Measurements from ENCODE around the gene SETD4. TPM values are rescaled to one million over a fixed set of nuclear protein-coding genes. Genes with fewer than 3 reads are reported as not detected.

SETD4 gene
- polyA plus RNA-seq, 2 donors, result 9.1 to 13.7 TPM

GRCh38 chr21:36069713-36070583 is 9.6 kb upstream of the SETD4 start, which contains the start of gene CBR1:
CBR1 (plus strand) TSS chr21:36070024; CDS start chr21:36070116, 92 bp downstream.
- WGBS, 2 donors, result 1% methylated on average over 70 to 71 of the region's 71 CpGs
- Histone ChIP-seq H3K27me3 (ENCODE audit: control insufficient read depth in 1 of 2, insufficient read depth in 2 of 2, low read length in 2 of 2) (no peaks in the 10 kb centered on the region), H3K9me3 (ENCODE audit: control insufficient read depth in 2 of 2, insufficient read depth in 1 of 2, low read depth in 1 of 2, low read length in 1 of 2) (no peaks in the 10 kb centered on the region), H3K36me3 (ENCODE audit: control insufficient read depth in 2 of 2, insufficient read depth in 2 of 2, low read length in 1 of 2) (peaks cover 0 to 8% of the 10 kb centered on the region in 2 donors), H3K4me3 (ENCODE audit: low read depth in 1 of 2, low read length in 2 of 2) (peak within 1 kb of the TSS; percentile 73 to 97), H3K4me1 (ENCODE audit: control insufficient read depth in 2 of 2, insufficient read depth in 2 of 2, low read length in 1 of 2) (peaks cover 5 to 6% of the 10 kb centered on the region in 2 donors), H3K27ac (ENCODE audit: low read depth in 2 of 2, low read length in 1 of 2) (peak within 1 kb of the TSS; percentile 81 to 88)

- peak overlapping the region in 1 of 2 donors; percentile 47 for H3K27ac ChIP-seq (ENCODE audit: low read depth in 2 of 2, low read length in 1 of 2)
- no peak overlapping the region for H3K4me3 ChIP-seq (ENCODE audit: low read depth in 1 of 2, low read length in 2 of 2)
- peaks cover 5 to 6% of the 10 kb centered on the region in 2 donors for H3K4me1 ChIP-seq (ENCODE audit: control insufficient read depth in 2 of 2, insufficient read depth in 2 of 2, low read length in 1 of 2)
- no peaks in the 10 kb centered on the region for H3K27me3 ChIP-seq (ENCODE audit: control insufficient read depth in 1 of 2, insufficient read depth in 2 of 2, low read length in 2 of 2)
- whole genome bisulfite sequencing, 2 donors, result 94 to 96% methylated on average over 5 of the region's 5 CpGs
- no peaks in the 10 kb centered on the region for H3K9me3 ChIP-seq (ENCODE audit: control insufficient read depth in 2 of 2, insufficient read depth in 1 of 2, low read depth in 1 of 2, low read length in 1 of 2)
- peaks cover 0 to 8% of the 10 kb centered on the region in 2 donors for H3K36me3 ChIP-seq (ENCODE audit: control insufficient read depth in 2 of 2, insufficient read depth in 2 of 2, low read length in 1 of 2)
These were observed 8.5 kb upstream of the SETD4 start for GRCh38 chr21:36068748-36069398.

GRCh38 chr21:36065497-36066036 is 5.2 kb upstream of the SETD4 start:
- Histone ChIP-seq H3K27me3 (ENCODE audit: control insufficient read depth in 1 of 2, insufficient read depth in 2 of 2, low read length in 2 of 2) (no peaks in the 10 kb centered on the region), H3K4me3 (ENCODE audit: low read depth in 1 of 2, low read length in 2 of 2) (no peak overlapping the region), H3K9me3 (ENCODE audit: control insufficient read depth in 2 of 2, insufficient read depth in 1 of 2, low read depth in 1 of 2, low read length in 1 of 2) (no peaks in the 10 kb centered on the region), H3K27ac (ENCODE audit: low read depth in 2 of 2, low read length in 1 of 2) (no peak overlapping the region), H3K36me3 (ENCODE audit: control insufficient read depth in 2 of 2, insufficient read depth in 2 of 2, low read length in 1 of 2) (no peaks in the 10 kb centered on the region), H3K4me1 (ENCODE audit: control insufficient read depth in 2 of 2, insufficient read depth in 2 of 2, low read length in 1 of 2) (no peaks in the 10 kb centered on the region)
- 60 to 74% methylated on average over 3 of the region's 3 CpGs for WGBS, 2 donors

- H3K9me3 ChIP-seq (ENCODE audit: control insufficient read depth in 2 of 2, insufficient read depth in 1 of 2, low read depth in 1 of 2, low read length in 1 of 2), result no peaks in the 10 kb centered on the region
- no peaks in the 10 kb centered on the region for H3K27me3 ChIP-seq (ENCODE audit: control insufficient read depth in 1 of 2, insufficient read depth in 2 of 2, low read length in 2 of 2)
- H3K4me1 ChIP-seq (ENCODE audit: control insufficient read depth in 2 of 2, insufficient read depth in 2 of 2, low read length in 1 of 2), result no peaks in the 10 kb centered on the region
- no peak overlapping the region for H3K27ac ChIP-seq (ENCODE audit: low read depth in 2 of 2, low read length in 1 of 2)
- no peaks in the 10 kb centered on the region for H3K36me3 ChIP-seq (ENCODE audit: control insufficient read depth in 2 of 2, insufficient read depth in 2 of 2, low read length in 1 of 2)
- WGBS, 2 donors, result 85 to 91% methylated on average over 4 of the region's 4 CpGs
- H3K4me3 ChIP-seq (ENCODE audit: low read depth in 1 of 2, low read length in 2 of 2), result no peak overlapping the region
These were observed 3.7 kb upstream of the SETD4 start for GRCh38 chr21:36064085-36064460.

- Histone ChIP-seq H3K9me3 (ENCODE audit: control insufficient read depth in 2 of 2, insufficient read depth in 1 of 2, low read depth in 1 of 2, low read length in 1 of 2) (no peaks in the 10 kb centered on the region), H3K4me3 (ENCODE audit: low read depth in 1 of 2, low read length in 2 of 2) (no peak overlapping the region), H3K27ac (ENCODE audit: low read depth in 2 of 2, low read length in 1 of 2) (no peak overlapping the region), H3K36me3 (ENCODE audit: control insufficient read depth in 2 of 2, insufficient read depth in 2 of 2, low read length in 1 of 2) (no peaks in the 10 kb centered on the region), H3K4me1 (ENCODE audit: control insufficient read depth in 2 of 2, insufficient read depth in 2 of 2, low read length in 1 of 2) (no peaks in the 10 kb centered on the region), H3K27me3 (ENCODE audit: control insufficient read depth in 1 of 2, insufficient read depth in 2 of 2, low read length in 2 of 2) (no peaks in the 10 kb centered on the region)
- WGBS, 2 donors, result 87 to 88% methylated on average over 14 of the region's 14 CpGs
These were observed 3.2 kb upstream of the SETD4 start for GRCh38 chr21:36063375-36064084.

GRCh38 chr21:36061445-36061844 is 1.1 kb upstream of the SETD4 start:
- H3K27ac ChIP-seq (ENCODE audit: low read depth in 2 of 2, low read length in 1 of 2), result no peak overlapping the region
- 95 to 97% methylated on average over 2 of the region's 2 CpGs for WGBS, 2 donors

GRCh38 chr21:36059823-36060158 is 535 bp downstream of the SETD4 start:
- peaks cover 3 to 13% of the 10 kb centered on the region in 2 donors for H3K36me3 ChIP-seq (ENCODE audit: control insufficient read depth in 2 of 2, insufficient read depth in 2 of 2, low read length in 1 of 2)
- no peaks in the 10 kb centered on the region for H3K9me3 ChIP-seq (ENCODE audit: control insufficient read depth in 2 of 2, insufficient read depth in 1 of 2, low read depth in 1 of 2, low read length in 1 of 2)
- no peaks in the 10 kb centered on the region for H3K27me3 ChIP-seq (ENCODE audit: control insufficient read depth in 1 of 2, insufficient read depth in 2 of 2, low read length in 2 of 2)
- H3K4me3 ChIP-seq (ENCODE audit: low read depth in 1 of 2, low read length in 2 of 2), result peak overlapping the region; percentile 71 to 99
- 0 to 1% methylated on average over 34 of the region's 34 CpGs for WGBS, 2 donors
- no peaks in the 10 kb centered on the region for H3K4me1 ChIP-seq (ENCODE audit: control insufficient read depth in 2 of 2, insufficient read depth in 2 of 2, low read length in 1 of 2)
- H3K27ac ChIP-seq (ENCODE audit: low read depth in 2 of 2, low read length in 1 of 2), result peak overlapping the region; percentile 91 to 96

More at GRCh38 chr21:36061445-36061844, 1.1 kb upstream of the SETD4 start:
- Histone ChIP-seq H3K4me3 (ENCODE audit: low read depth in 1 of 2, low read length in 2 of 2) (no peak overlapping the region), H3K4me1 (ENCODE audit: control insufficient read depth in 2 of 2, insufficient read depth in 2 of 2, low read length in 1 of 2) (no peaks in the 10 kb centered on the region), H3K27me3 (ENCODE audit: control insufficient read depth in 1 of 2, insufficient read depth in 2 of 2, low read length in 2 of 2) (no peaks in the 10 kb centered on the region), H3K9me3 (ENCODE audit: control insufficient read depth in 2 of 2, insufficient read depth in 1 of 2, low read depth in 1 of 2, low read length in 1 of 2) (no peaks in the 10 kb centered on the region), H3K36me3 (ENCODE audit: control insufficient read depth in 2 of 2, insufficient read depth in 2 of 2, low read length in 1 of 2) (peaks cover 3 to 8% of the 10 kb centered on the region in 2 donors)

GRCh38 chr21:36055551-36055950 is 4.8 kb downstream of the SETD4 start:
- Histone ChIP-seq H3K36me3 (ENCODE audit: control insufficient read depth in 2 of 2, insufficient read depth in 2 of 2, low read length in 1 of 2) (peaks cover 22 to 23% of the 10 kb centered on the region in 2 donors), H3K9me3 (ENCODE audit: control insufficient read depth in 2 of 2, insufficient read depth in 1 of 2, low read depth in 1 of 2, low read length in 1 of 2) (no peaks in the 10 kb centered on the region), H3K4me3 (ENCODE audit: low read depth in 1 of 2, low read length in 2 of 2) (no peak overlapping the region), H3K27me3 (ENCODE audit: control insufficient read depth in 1 of 2, insufficient read depth in 2 of 2, low read length in 2 of 2) (no peaks in the 10 kb centered on the region), H3K27ac (ENCODE audit: low read depth in 2 of 2, low read length in 1 of 2) (no peak overlapping the region), H3K4me1 (ENCODE audit: control insufficient read depth in 2 of 2, insufficient read depth in 2 of 2, low read length in 1 of 2) (peaks cover 0 to 6% of the 10 kb centered on the region in 2 donors)
- WGBS, 2 donors, result 91% methylated on average over 3 of the region's 3 CpGs

GRCh38 chr21:36053715-36054062 is 6.6 kb downstream of the SETD4 start:
- no peaks in the 10 kb centered on the region for H3K9me3 ChIP-seq (ENCODE audit: control insufficient read depth in 2 of 2, insufficient read depth in 1 of 2, low read depth in 1 of 2, low read length in 1 of 2)
- WGBS, 2 donors, result 80 to 86% methylated on average over 3 of the region's 3 CpGs
- H3K27ac ChIP-seq (ENCODE audit: low read depth in 2 of 2, low read length in 1 of 2), result peak overlapping the region; percentile 3 to 72
- H3K4me1 ChIP-seq (ENCODE audit: control insufficient read depth in 2 of 2, insufficient read depth in 2 of 2, low read length in 1 of 2), result peaks cover 0 to 6% of the 10 kb centered on the region in 2 donors
- no peaks in the 10 kb centered on the region for H3K27me3 ChIP-seq (ENCODE audit: control insufficient read depth in 1 of 2, insufficient read depth in 2 of 2, low read length in 2 of 2)
- peaks cover 22 to 26% of the 10 kb centered on the region in 2 donors for H3K36me3 ChIP-seq (ENCODE audit: control insufficient read depth in 2 of 2, insufficient read depth in 2 of 2, low read length in 1 of 2)
- H3K4me3 ChIP-seq (ENCODE audit: low read depth in 1 of 2, low read length in 2 of 2), result no peak overlapping the region

Data from esophagus (tissue), 2 donors.